ENCODE data around the gene MOG.
A peak's percentile ranks its signal among the peaks of the same experiment; 100 is the strongest.
"Not testable (repeated sequence)": the region's sequence is repeated elsewhere in the genome, so short reads cannot be mapped to it uniquely, and the experiment has no call there.

MOG gene

DNA sequence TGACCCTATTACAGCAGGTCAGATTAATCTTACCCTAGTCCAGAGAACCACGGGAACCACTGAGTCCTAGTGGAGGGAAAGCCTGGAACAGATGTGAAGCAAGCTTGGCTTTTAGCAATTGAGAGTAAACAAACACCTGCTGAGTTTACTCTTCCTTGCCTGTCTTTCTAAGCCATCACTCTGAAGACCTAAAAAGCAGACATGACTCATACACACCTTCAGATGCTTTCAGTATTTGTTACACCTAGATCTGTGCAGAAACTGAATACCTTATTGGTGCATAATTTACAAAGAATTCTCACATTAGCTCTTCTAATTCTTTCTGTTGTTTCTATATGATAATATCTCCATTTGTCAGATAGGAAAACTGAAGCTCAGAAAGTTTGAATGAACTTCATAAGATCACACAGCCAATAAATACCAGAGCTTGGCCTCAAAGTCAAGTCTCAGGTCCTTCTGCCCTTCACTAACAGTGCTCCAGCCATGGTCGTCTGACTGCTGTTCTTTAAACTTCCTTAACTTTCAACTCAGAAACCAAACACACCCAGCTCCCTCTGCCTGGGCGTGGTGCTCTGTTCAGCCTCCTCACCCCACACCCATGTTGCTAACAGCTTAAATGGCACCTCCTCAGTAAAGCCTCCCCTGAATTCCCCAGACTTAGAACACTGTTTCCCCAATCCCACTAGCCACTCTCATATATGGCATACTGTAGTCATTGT, 15.3 kb upstream of the MOG start:
- no peak for DNase-seq

DNA sequence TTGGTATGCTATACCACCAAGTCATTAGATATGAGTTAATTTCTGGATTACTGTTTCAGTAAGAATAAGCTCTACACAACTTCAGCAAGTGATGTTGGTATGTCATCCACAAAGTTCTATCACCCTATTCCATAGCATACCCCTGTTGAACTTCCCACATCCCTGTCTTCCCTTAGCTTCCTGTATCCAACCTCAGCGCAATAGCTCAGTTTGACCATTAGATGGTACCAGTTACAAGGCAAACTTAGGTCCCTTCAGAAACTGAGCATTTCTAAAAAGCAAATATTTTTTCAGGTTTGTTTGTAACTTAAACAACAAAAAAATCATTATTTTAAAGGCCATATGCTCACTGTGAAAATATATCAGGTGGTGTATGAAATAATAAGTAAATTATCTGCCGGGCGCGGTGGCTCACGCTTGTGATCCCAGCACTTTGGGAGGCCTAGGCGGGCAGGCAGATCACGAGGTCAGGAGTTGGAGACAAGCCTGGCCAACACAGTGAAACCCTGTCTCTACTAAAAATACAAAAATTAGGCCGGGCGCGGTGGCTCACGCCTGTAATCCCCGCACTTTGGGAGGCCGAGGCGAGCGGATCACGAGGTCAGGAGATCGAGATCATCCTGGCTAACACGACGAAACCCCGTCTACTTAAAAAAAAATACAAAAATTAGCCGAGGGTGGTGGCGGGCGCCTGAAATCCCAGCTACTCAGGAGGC, 8.8 kb upstream of the MOG start:
- DNase-seq, result peak; percentile 8

DNA sequence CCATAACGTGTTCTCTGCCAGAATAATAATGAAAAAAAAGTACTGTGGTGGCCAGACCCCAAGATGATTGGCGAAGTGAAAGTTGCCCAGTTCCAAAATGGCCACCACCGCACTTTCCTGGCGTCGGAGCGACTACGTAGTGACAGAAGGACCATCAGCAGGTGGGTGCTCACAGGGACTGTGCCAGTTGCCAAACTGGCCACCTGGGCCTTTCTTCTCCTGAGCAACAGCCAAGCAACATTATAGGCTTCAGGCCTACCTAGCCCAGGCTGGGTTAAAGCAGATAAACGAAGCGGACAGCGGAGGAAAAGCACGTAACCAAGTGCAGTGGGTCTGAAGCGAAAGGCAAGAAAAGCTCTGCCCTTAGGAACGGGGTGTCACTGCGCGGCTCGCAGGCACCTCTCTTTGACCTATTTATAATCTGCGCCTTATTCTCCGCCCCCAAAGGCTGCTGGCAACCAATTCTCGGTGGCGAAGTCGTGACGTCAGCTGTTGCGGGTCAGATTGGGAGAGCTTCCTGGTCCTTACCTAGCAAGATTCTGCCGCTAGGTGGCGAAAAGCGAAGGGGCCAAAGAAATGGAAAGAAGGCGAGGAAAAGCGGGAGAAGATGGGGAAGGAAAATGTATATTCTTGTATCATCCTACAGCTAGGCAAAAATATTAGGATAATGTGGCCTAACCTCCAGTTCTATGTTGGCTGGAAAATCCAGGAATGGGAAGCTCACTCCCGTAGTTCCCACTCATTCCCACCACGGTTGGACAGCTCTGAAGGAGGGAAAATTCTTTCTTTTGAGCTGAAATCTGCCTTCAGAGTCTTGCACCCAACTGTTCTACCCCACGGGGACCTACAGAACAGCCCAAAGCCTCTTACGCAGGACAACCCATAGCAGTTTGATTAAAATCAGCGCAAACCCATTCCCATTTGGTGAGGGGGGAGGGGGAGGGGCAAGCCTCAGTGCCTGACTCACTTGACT, 6.9 kb upstream of the MOG start:
- peak; percentile 91 for DNase-seq

DNA sequence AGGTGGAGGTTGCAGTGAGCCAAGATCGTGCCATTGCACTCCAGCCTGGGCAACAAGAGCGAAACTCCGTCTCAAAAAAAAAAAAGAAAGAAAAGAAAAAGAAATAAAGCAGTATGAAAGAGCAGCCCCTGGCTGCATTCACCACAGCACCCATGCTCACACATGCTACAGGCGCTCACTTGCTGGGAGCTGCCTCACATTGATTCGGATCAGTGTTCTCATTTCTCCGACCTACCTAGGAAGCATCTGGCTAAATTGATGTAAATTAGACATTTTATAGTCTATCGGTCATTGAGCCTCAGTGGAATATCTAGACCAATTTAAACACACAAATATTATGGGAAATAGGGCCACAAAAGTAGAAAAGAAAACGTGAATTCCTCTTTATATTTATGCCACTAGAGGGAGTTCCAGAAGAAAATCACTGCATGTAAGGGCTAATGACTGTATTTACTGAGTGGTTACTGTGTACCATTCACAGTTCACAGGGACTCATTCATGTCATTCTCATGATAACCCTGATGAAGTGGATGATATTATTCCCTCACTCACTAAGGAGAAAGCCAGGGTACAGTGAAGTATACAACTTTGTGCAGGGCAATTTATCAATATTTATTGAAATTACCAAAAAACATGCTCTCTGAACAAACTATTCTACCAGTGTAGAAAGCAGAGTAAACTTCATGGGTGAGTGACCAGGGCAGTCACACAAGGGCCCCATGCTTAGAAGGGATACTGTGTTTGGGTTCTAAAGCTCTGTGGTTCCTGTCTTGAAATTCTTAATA, 5.3 kb upstream of the MOG start:
- DNase-seq, result peak; percentile 48

DNA sequence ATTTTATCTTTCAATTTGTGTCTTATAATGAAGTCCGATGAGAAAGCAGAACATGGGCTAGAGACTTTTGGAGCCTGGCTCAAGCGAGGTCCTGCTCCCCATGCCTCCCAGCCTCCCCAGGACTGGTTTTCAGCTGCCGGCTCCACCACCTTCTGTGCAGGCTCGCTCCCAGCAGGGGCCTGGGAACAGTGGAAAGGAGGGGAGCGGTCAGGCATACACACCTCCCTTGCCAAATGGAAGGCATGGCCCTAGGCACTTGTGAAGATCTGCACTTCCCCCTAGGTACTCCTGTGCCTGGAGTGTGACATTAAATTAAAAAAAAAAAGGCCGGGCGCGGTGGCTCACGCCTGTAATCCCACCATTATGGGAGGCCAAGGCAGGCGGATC, 4.7 kb upstream of the MOG start:
- DNase-seq, result no peak

DNA sequence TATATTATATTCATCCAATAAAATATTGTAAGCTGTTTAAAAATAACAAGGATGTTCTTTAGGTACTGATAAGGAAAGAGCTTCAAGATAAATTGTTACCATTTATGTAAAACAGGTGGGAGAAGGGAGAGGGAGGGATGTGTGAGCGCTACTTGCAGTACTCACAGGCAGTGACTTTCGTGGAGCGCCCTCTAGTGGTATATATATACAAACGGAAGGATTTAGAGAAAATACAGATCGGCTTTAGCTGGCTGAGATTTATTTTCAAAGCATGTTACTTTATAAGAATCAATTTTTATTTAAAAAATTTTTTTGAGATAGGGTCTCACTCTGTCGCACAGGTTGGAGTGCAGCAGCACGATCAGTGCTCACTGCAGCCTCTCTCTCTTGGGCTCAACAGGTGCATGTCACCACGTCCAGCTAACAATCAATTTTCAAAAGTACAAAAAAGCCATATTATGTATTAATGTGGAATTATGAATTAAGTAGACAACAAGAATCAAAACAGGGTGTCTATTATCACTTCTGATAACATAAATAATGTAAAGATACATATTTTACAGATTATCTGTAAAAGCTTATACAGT, 3.3 kb upstream of the MOG start:
- DNase-seq, result peak; percentile 84

DNA sequence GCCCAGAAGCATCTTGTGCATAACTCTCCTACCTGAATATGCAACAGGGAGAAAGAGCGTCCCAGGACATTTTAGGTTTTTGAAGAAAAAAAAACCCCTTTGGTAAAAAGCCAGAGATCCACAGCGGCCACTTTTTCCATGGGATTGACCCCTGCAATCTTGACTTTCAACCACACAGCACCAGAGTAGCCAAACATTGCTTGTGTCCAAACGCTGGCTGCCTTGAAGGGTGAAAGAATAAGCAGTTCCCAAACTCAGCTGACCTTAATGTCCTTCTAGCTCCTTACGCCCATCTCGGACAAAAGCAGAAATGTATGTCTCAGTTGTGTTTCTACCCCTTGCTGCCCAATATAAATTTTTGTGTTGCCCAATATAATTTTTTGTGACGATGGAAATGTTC, 1.2 kb upstream of the MOG start:
- no peak for DNase-seq

DNA sequence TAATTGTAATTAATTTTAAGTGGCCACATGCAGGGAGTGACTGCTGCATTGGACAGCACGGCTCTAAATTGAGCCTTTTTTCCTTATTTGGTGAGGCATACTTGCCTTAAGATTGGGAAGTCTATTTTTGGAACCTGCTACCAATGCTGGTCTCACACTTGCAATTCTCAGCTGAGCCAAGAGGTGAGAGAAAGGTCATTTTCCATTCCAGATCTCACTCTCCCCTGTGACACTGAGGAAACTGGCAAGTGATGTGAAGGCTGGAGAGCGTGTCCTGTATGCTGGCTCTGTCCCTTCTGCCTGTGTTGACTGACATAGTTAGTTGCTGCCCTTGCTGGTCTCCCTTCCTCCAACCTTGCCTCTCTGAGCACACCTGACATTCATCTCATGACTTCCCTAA, 735 bp upstream of the MOG start:
- DNase-seq, result no peak

DNA sequence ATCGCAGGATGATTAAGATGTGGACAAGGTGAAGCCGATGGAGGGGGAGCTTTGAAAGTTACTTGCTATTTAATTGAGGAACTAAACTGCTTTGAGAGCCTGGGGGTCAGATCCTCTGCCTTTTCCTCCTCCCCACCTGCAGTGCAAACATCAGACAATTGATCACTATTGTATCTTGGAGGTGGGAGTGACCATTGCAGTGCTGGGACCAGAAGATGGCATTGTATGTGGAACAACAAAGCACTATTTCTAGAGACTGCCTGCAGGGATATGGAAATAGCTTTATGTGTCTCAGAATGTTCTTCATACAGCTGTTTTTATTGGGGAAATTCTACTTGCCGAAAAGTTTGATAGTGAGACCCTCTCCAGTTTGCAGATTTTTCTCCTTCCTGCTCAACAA, 4.2 kb downstream of the MOG start:
- DNase-seq, result no peak

DNA sequence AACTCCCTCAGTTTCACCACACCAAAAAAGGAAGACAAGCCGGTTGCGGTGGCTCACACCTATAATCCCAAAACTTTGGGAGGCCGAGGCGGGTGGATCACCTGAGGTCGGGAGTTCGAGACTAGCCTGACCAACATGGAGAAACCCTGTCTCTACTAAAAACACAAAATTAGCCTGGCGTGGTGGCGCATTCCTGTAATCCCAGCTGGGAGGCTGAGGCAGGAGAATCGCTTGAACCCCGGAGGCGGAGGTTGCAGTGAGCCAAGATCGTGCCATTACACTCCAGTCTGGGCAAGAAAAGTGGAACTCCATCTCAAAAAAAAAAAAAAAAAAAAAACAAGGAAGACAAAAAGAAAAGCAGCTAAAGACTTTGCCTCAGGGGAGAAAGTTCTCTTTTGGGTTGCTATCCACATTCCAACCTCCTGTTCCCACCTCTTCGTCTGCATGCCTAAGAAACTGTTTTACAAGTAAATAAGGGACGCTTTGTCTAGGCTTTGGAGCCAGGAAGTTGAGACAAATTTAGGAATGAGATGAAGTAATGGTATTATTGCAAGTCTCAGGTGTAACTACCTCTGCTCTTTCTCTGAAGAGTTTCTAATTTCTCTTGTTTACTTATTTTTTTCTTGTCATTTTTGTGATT, 4.7 kb downstream of the MOG start:
- DNase-seq, result not testable (repeated sequence)

DNA sequence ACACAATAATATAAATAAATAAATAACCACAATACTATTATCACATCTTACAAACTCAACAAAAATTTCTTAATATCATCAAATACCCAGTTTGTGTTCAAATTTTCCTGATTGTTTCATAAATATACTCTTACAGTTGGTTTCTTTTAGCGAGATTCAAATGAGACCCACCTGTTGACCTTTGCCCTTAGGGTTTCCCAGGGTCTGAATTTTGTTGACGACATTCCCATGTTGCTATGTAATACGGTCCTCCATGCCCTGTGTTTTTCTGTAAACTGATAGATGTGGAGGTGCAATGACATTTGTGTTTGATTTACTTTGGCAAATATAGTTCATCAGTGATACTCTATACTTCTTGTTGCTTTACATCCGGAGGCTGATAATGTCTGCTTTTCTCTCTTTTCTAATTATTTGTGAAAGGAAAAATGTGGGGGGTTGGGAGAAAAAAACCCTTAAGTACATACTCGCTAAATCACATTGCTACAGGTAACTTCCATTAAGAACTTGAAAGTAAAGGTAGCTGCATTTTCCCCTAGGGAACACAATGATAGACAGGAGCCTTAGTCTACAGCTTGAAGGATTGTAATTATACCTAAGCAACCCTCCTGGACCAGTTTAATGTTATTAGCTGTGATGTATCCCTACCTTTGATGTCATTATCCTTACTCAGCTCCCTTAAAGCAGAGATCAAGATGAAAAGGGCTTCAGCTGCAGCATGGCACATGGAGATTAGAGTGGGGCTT, 6.6 kb downstream of the MOG start:
- DNase-seq, result no peak

DNA sequence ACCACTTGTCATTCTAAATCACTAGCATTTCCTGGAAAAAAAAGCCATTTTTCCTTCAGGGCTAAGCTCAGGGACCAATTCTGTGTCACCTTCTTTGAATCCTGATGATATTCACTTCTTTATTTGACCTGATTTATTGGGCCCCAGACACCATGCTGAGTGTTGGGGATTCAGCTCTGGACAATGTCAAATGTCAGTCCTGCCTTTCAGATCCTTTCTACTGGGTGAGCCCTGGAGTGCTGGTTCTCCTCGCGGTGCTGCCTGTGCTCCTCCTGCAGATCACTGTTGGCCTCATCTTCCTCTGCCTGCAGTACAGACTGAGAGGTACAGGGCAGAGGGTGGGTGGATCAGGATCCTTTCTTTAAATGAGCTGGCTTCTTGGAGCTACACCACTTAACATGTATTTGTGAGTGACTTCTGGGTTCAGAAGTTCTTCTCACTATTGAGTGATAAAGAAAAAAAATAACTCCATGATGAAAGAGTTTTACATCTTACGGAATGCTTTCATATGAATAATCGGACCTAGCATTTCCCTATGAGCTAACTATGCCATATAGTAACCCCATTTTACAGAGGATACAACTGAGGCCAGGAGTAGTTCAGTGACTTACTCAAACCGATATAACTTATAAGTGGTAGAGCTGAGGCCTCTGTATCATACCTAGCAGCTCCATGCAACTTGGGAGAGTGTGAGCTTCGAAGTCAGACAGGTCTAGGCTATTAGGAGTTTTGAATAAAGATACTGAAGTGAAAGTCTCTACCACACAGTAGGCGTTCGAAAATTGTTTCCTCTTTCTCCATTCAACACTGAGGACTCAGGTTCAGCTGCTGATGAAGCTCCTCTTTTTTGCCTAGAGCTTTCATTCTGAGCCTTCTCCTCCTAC, 9.3 kb downstream of the MOG start:
- no peak for DNase-seq

DNA sequence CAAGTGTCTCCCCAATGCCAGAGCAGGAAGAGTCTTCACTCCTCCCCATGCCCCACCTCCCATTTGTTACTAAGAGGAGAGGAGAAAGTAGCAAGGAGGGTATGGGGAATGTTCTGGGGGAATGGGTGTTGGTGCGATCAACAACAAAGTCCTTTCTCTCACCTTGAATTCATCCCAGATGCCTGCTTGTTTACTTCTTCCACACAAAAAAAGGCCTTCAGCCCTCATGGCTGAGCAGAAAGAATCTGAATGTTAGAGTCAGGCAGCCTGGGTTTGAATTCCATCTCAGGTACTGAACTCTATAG, 9.9 kb downstream of the MOG start:
- no peak for DNase-seq

DNA sequence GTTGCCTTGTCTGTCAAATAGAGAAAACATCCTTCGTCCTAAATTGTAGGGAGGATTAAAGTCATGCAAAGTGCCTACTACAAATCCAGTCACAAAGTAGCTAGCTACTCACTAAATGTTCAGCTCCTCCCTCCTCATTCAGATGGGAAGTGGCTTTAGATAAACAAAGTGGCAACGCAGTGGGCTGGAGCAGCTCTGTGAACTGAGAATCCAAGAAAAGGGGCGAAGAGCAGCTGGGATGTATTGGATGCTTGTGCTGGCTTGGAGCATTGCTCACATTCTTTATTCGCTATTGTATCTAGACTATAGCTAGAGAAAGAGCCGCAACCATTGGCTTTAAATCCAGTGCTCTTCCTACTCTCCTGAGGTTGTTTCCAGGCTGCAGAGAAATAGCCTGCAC, 10.3 kb downstream of the MOG start:
- no peak for DNase-seq

DNA sequence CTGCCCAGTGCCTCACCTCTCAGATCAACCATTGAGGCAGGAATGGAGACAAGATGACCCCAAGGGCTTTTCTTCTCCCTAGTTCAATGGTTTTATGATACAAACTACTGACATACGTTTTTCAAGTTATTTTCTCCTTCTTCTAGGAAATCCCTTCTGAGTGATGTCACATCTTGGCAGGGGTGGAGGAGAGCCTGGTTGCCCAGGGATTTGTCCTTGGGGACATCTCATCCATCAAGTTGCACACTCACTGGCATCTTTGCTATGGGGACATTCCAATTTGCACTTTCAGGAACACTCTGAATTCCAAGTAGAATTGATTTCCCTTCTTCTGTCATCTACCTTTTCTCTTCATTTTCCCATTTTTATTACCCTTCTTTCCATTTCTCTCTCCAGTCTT, 14.1 kb downstream of the MOG start:
- DNase-seq, result no peak

DNA sequence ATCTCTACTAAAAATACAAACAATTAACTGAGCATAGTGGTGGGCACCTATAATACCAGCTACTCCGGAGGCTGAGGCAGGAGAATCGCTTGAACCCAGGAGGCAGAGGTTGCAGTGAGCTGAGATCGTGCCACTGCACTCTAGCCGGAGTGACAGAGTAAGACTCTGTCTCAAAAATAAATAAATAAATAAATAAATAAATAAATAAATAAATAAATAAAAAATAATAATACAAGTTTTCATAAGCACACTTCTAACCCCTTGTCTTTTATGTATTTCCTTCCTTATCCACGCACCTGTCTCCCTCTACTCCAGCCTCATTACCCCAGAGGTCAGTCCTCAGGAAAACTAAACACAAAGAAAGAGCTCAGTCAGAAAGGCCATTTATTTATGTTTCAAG, 15.2 kb downstream of the MOG start:
- DNase-seq, result not testable (repeated sequence)

DNA sequence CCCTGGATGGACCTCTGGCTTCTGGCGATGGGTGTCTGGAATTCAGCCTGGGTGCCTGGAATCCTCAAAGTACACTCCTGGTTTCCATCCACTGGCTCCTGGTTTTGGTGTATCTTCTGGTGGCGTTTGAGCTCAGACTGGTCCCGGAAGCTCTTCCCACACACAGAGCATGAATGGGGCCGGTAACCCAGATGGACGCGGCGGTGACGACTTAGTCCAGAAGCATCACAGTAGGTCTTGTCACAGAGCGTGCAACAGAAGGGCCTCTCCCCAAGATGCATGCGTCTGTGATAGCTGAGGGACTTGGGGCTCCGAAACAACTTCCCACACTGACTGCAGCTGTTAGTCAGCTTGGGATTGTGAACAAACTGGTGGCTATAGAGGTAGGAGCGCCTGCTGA, 16.3 kb downstream of the MOG start:
- DNase-seq, result no peak

DNA sequence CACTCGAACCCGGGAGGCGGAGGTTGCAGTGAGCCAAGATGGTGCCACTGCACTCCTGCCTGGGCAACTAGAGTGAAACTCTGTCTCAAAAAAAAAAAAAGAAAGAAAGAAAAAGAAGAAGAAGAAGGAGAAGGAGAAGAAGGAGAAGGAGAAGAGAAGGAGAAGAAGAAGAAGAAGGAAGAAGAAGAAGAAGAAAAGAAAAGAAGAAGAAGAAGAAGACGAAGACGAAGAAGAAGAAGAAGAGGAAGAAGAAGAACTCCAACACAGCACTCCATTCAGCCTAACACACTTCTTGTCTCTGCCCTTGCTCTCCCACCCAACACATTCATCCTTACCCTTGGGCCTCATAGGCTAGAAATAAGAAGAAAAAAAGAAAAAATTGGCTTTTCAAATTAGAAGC, 17.1 kb downstream of the MOG start:
- DNase-seq, result no peak

DNA sequence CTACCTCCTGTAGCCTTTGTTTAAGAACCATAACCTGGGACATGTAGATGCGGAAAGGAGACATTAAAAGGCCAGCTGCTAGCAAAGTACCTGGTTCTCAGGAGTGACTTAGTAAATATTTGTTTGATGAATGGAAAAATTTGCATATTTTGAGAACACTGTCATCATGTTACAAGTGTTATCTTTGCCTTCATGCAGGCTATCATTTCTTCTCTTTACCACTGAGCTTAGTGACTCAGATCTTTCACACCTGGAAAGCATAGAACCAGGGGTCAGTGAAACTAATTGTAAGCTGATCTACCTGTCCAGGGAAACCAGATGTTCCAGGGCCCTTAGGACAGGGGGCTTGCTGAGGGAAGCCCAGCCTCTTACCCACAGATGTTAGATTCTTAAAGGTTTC, 18.7 kb downstream of the MOG start:
- no peak for DNase-seq

DNA sequence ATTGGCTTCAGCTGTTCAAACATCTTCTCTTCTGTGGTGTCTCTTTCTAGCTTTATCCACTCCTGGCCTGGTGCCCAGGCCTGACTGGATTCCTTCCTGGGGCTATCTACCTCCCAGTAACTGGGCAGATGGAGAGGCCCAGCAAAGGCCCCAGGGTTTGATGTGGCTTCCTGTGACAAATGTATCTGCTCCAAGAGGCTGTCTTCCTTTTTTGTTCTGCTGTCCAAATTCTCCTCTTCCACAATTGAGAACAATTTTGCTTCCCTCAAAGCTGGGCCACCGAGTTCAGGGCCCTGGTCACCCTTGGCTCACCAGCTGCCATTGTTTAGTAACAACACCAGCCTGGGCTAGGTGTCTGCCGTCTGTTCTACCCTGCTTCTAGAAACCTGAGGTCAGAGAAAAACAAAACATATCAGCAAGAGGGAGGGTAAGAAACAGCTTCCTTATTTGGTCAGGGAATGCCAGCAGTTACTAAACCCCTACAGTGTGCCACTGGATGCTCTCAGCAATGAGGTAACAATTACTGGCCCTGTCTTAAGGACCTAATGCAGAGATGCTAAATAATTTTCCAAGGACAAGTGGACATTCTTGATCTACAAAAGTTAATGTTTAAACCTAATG, 20.2 kb downstream of the MOG start:
- no peak for DNase-seq
